ENCODE data around the gene MED29. TPM values are rescaled to one million over a fixed set of nuclear protein-coding genes. Genes with fewer than 3 reads are reported as not detected.

MED29 gene
- total and polyA plus RNA-seq, 3 experiments from 2014 or later: 39.3 to 56.8 (median 39.6) TPM

DNA sequence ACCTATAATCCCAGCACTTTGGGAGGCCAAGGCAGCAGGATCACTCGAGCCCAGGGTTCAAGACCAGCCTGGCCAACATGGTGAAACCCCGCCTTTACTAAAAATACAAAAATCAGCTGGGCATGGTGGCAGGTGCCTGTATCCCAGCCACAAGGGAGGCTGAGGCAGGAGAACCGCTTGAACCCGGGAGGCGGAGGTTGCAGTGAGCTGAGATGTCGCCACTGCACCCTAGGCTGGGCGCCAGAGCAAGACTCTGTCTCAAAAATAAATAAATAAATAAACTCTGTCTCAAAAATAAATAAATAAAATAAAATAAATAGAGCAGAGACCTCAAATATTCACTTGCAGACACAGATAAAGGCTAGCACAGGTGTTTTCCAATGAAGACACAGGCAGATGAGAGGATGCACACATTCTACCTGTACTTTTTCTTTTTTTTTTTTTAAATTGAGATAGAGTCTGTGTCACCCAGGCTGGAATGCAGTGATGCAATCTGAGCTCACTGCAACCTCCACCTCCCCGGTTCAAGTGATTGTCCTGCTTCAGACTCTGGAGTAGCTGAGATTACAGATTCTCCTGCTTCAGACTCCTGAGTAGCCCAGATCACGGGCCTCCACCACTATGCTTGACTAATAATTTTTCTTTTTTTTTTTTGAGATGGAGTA lies 47.2 kb downstream of the MED29 start:
- H3K27me3 ChIP-seq (ENCODE audit: insufficient read depth, low read length, poor library complexity, severe bottlenecking): no peaks in the 10 kb centered on the region
- H3K36me3 ChIP-seq (ENCODE audit: insufficient read depth, low read length): peaks cover 15% of the 10 kb centered on the region
- peaks cover 6 to 24% (median 9%) of the 10 kb centered on the region in 3 donors for H3K36me3 Mint-ChIP-seq
- DNase-seq: no peak
- H3K4me3 ChIP-seq (ENCODE audit: low read length): no peak overlapping the region
- H3K27ac ChIP-seq (ENCODE audit: low read depth, low read length): no peak overlapping the region
- peaks cover 28% of the 10 kb centered on the region for H3K4me1 ChIP-seq (ENCODE audit: insufficient read depth, low read length)
- H3K4me3 Mint-ChIP-seq: peak overlapping the region in 1 of 7 donors; percentile 24
- POLR2A ChIA-PET: no interaction called here
- H3K9me3 Mint-ChIP-seq: peaks cover 0 to 2% (median 0%) of the 10 kb centered on the region in 5 donors
- no peaks in the 10 kb centered on the region for H3K9me3 ChIP-seq (ENCODE audit: low read length)
- CTCF ChIA-PET: no interaction called here
- H3K27ac Mint-ChIP-seq: no peak overlapping the region
- H3K4me1 Mint-ChIP-seq: peaks cover 30 to 40% (median 32%) of the 10 kb centered on the region in 3 donors
- H3K27me3 Mint-ChIP-seq: peaks cover 0 to 8% of the 10 kb centered on the region in 2 donors

DNA sequence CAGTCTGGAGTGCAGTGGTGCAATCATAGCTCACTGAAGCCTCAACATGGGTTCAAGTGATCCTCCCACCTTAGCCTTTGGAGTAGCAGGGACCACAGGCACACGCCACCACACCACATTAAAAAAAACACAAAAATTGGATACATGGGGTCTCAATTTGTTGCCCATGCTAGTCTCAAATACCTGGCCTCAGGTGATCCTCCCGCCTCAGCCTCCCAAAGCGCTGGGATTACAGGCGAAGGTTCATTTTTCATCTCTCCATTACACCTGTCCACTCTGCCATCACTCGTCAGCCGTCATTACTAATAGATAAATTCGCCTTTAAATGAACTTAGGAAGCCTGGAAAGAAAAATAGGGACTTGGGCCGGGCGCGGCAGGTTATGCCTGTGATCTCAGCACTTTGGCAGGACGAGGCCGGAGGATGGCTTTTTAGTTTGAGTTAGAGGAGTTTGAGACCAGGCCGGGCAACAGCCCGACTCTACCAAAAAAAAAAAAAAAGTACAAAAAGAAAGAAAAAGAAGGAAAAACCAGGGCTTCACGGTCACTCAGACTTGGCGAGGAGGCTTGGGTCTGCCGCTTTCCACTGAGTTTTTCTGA lies 53.5 kb downstream of the MED29 start:
- ChIA-PET CTCF (interaction anchor here (0.7 to 2.3 kb wide), 4 partner anchors 9 to 229 kb away, joined by 3 to 9 read pairs (median 3); partner anchors contain the start of gene RPS16), POLR2A (interaction anchor here (0.5 to 3.2 kb wide), 14 partner anchors 7 to 154 kb away, joined by 3 to 82 read pairs (median 4); partner anchors contain the start of genes EID2B, MED29, PAF1 and RPS16)
- Mint-ChIP-seq H3K4me3 (peak overlapping the region; percentile 93 to 100 (median 99)), H3K4me1 (peaks cover 47 to 56% (median 52%) of the 10 kb centered on the region in 3 donors), H3K9me3 (no peaks in the 10 kb centered on the region), H3K36me3 (peaks cover 0 to 38% (median 3%) of the 10 kb centered on the region in 3 donors), H3K27me3 (peaks cover 0 to 2% of the 10 kb centered on the region in 2 donors), H3K27ac (peak overlapping the region; percentile 93 to 100 (median 100))
- Histone ChIP-seq H3K27me3 (ENCODE audit: insufficient read depth, low read length, poor library complexity, severe bottlenecking) (no peaks in the 10 kb centered on the region), H3K9me3 (ENCODE audit: low read length) (no peaks in the 10 kb centered on the region), H3K36me3 (ENCODE audit: insufficient read depth, low read length) (peaks cover 5% of the 10 kb centered on the region), H3K4me3 (ENCODE audit: low read length) (peak overlapping the region; percentile 89), H3K27ac (ENCODE audit: low read depth, low read length) (peak overlapping the region; percentile 95), H3K4me1 (ENCODE audit: insufficient read depth, low read length) (peaks cover 40% of the 10 kb centered on the region)
- no peak for DNase-seq

DNA sequence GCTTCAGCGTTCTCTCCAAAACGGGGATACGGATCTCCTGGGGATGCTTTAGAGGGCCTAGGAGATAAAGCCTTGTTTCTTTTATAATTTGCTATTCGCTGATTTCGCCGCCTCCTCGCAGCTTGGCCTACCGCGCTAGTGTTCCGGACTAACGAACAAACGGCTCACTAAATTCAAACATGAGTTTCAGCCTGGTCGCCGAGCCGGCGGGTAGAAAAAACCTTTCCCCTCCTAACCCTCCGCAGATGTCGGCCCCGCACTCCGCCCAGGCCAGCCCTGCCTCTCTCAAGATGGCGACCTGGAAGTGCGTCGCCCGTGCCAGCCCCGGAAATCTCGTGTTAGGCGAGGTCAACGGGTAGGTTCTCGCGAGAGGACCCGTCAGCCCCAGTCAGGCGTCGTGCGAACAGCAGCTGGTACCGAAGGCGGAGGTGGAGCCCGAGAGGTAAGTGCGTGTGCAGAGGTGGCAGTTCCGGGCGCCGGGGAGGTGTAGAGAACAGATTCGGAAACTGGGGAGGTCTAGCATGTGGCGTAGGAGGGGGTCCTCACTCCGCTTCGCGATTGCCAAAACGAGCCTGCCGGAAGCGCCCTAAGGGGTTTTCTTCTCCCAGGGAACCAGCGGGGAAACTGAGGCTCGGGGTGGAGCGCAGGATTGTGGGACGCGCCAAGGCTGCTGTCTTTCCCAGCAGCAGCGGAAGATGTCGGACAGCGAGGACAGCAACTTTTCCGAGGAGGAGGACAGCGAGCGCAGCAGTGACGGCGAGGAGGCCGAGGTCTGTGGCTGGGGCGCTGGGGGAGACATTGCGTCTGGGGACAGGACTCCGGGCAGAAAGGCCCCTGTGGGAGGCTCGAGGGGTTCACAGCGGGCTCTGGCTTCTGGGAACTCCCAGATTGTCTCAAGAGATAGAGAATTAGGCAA lies 54.3 kb downstream of the MED29 start, which contains the start of gene SUPT5H:
TSS of gene SUPT5H (plus strand) at position 387 of the 916 bp plus-strand sequence. CDS start at position 696, 309 bp downstream.
- Mint-ChIP-seq H3K4me1 (peaks cover 50 to 59% (median 59%) of the 10 kb centered on the region in 3 donors), H3K4me3 (peak within 1 kb of the TSS; percentile 93 to 100 (median 99)), H3K36me3 (peaks cover 0 to 40% (median 3%) of the 10 kb centered on the region in 3 donors), H3K9me3 (no peaks in the 10 kb centered on the region), H3K27ac (peak within 1 kb of the TSS; percentile 93 to 100 (median 100)), H3K27me3 (no peaks in the 10 kb centered on the region)
- Histone ChIP-seq H3K36me3 (ENCODE audit: insufficient read depth, low read length) (peaks cover 5% of the 10 kb centered on the region), H3K9me3 (ENCODE audit: low read length) (no peaks in the 10 kb centered on the region), H3K4me1 (ENCODE audit: insufficient read depth, low read length) (peaks cover 47% of the 10 kb centered on the region), H3K4me3 (ENCODE audit: low read length) (peak within 1 kb of the TSS; percentile 89), H3K27me3 (ENCODE audit: insufficient read depth, low read length, poor library complexity, severe bottlenecking) (no peaks in the 10 kb centered on the region), H3K27ac (ENCODE audit: low read depth, low read length) (peak within 1 kb of the TSS; percentile 95)
- peak; percentile 97 to 99 (median 98) for DNase-seq
- ChIA-PET CTCF (interaction anchor here (0.7 to 2.3 kb wide), 6 partner anchors 10 to 229 kb away, joined by 3 to 9 read pairs (median 3); partner anchors contain the start of gene RPS16), POLR2A (interaction anchor here (0.5 to 3.2 kb wide), 14 partner anchors 8 to 155 kb away, joined by 3 to 82 read pairs (median 4); partner anchors contain the start of genes EID2B, MED29, PAF1 and RPS16)

DNA sequence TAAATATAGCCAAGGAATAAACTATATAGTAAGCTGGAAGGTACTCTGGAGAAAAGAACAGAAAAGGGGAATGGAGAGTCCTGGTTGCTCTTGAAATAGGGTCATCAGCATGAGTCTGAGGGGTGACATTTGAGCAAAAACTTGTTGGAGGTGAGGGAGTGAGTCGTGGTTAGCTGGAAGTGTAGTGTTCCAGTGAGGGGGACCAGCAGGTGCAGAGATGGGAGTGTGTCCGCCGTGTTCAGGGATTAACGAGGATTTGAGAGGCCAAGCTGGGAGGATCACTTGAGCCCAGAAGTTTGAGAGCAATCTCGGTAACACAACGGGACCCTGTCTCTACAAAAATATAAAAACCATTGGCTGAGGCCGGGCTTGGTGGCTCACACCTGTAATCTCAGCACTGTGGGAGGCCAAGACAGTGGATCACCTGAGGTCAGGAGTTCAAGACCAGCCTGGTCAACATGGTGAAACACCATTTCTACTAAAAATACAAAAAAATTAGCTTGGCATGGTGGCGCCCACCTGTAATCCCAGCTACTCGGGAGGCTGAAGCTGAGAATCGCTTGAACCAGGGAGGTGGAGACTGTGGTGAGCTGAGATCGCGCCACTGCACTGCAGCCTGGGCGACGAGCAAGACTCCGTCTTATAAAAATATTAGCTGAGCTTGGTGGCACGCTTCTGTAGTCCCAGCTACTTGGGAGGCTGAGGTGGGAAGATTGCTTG lies 55.3 kb downstream of the MED29 start:
- H3K27ac Mint-ChIP-seq: peak overlapping the region; percentile 93 to 100 (median 100)
- peak overlapping the region; percentile 93 to 100 (median 99) for H3K4me3 Mint-ChIP-seq
- Histone ChIP-seq H3K27me3 (ENCODE audit: insufficient read depth, low read length, poor library complexity, severe bottlenecking) (no peaks in the 10 kb centered on the region), H3K36me3 (ENCODE audit: insufficient read depth, low read length) (peaks cover 5% of the 10 kb centered on the region), H3K27ac (ENCODE audit: low read depth, low read length) (peak overlapping the region; percentile 95), H3K4me1 (ENCODE audit: insufficient read depth, low read length) (peaks cover 51% of the 10 kb centered on the region), H3K9me3 (ENCODE audit: low read length) (no peaks in the 10 kb centered on the region), H3K4me3 (ENCODE audit: low read length) (peak overlapping the region; percentile 89)
- CTCF ChIA-PET: interaction anchor here (1.0 to 2.3 kb wide), 3 partner anchors 21 to 56 kb away, joined by 3 to 6 read pairs (median 3); no protein-coding TSS in a partner anchor
- no peaks in the 10 kb centered on the region for H3K27me3 Mint-ChIP-seq
- H3K36me3 Mint-ChIP-seq: peaks cover 0 to 46% (median 3%) of the 10 kb centered on the region in 3 donors
- no peaks in the 10 kb centered on the region for H3K9me3 Mint-ChIP-seq
- POLR2A ChIA-PET: interaction anchor here (0.5 to 3.2 kb wide), 8 partner anchors 11 to 1182 kb away, joined by 3 to 82 read pairs (median 6); partner anchors contain the start of genes MED29, PAF1, RPS16 and SPINT2
- no peak for DNase-seq
- peaks cover 56 to 66% (median 65%) of the 10 kb centered on the region in 3 donors for H3K4me1 Mint-ChIP-seq

DNA sequence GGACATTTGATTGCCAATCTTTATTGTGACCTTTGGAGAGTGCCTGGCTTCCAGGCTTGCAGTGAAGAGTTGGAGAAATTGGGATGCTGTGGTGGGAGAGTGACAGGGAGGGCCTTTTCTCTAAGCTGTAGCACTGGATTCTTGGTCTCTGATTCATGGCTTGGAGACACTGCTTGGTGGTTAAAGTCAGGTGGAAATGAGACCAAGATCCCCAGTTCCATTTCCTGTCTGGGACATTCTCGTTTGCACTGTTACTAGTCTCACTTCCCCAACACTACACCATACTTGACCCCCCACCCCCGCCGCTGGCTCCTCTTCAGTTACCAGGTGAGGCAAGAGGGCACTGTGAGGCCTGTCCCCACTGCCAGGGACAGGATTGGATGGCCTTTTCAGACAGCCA lies 57.1 kb downstream of the MED29 start:
- Mint-ChIP-seq H3K27ac (peak overlapping the region; percentile 70 to 100 (median 91)), H3K4me3 (peak overlapping the region; percentile 67 to 100 (median 99)), H3K9me3 (no peaks in the 10 kb centered on the region), H3K36me3 (peaks cover 0 to 62% (median 14%) of the 10 kb centered on the region in 3 donors), H3K4me1 (peaks cover 71 to 81% (median 80%) of the 10 kb centered on the region in 3 donors), H3K27me3 (no peaks in the 10 kb centered on the region)
- Histone ChIP-seq H3K9me3 (ENCODE audit: low read length) (no peaks in the 10 kb centered on the region), H3K27me3 (ENCODE audit: insufficient read depth, low read length, poor library complexity, severe bottlenecking) (no peaks in the 10 kb centered on the region), H3K36me3 (ENCODE audit: insufficient read depth, low read length) (peaks cover 5% of the 10 kb centered on the region), H3K27ac (ENCODE audit: low read depth, low read length) (no peak overlapping the region), H3K4me1 (ENCODE audit: insufficient read depth, low read length) (peaks cover 51% of the 10 kb centered on the region), H3K4me3 (ENCODE audit: low read length) (peak overlapping the region; percentile 12)
- CTCF ChIA-PET: interaction anchor here (2.3 kb wide), 1 partner anchor 54 kb away, joined by 6 read pairs; no protein-coding TSS in a partner anchor
- POLR2A ChIA-PET: interaction anchor here (0.6 kb wide), 1 partner anchor 84 kb away, joined by 3 read pairs; the partner anchor contains the start of gene EID2B
- DNase-seq: no peak

DNA sequence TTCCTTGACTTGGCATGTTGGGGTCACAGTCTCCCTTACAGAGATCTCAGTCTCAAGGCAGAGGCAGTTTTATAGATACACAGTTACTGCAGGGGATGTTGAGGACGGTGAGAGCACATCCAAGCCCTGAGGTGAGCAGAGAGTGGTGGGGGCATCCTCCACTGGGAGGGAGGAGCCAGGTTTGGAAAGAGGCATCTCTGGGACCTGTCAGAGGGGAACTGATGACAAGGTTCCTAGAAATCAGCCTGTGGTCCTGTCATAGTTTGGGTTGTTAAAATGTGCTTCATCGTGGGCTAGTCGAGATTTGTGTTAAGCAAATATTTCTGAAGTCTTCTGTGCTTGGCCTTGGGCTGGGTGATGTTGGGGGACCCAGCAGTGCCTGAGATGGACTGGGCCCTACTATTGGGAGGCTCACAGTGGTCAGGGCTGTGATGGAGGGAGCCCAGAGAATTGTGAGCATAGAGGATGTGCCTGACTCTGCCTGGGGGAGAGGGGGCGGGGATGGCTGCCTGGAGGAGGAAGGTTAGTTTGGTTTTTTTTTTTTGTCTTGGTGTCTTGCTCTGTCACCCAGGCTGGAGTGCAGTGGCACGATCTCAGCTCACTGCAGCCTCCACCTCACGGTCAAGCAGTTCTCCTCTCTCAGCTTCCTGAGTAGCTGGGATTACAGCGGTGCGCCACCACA lies 58.1 kb downstream of the MED29 start:
- Histone ChIP-seq H3K4me1 (ENCODE audit: insufficient read depth, low read length) (peaks cover 51% of the 10 kb centered on the region), H3K27ac (ENCODE audit: low read depth, low read length) (no peak overlapping the region), H3K4me3 (ENCODE audit: low read length) (no peak overlapping the region), H3K9me3 (ENCODE audit: low read length) (no peaks in the 10 kb centered on the region), H3K36me3 (ENCODE audit: insufficient read depth, low read length) (peaks cover 5% of the 10 kb centered on the region), H3K27me3 (ENCODE audit: insufficient read depth, low read length, poor library complexity, severe bottlenecking) (no peaks in the 10 kb centered on the region)
- H3K9me3 Mint-ChIP-seq: no peaks in the 10 kb centered on the region
- H3K27me3 Mint-ChIP-seq: no peaks in the 10 kb centered on the region
- ChIA-PET POLR2A (no interaction called here), CTCF (no interaction called here)
- H3K36me3 Mint-ChIP-seq: peaks cover 0 to 71% (median 14%) of the 10 kb centered on the region in 3 donors
- peak overlapping the region; percentile 60 to 100 (median 72) for H3K4me3 Mint-ChIP-seq
- H3K27ac Mint-ChIP-seq: peak overlapping the region; percentile 82 to 100 (median 89)
- H3K4me1 Mint-ChIP-seq: peaks cover 71 to 88% (median 81%) of the 10 kb centered on the region in 3 donors
- no peak for DNase-seq

Measured in CD8-positive, alpha-beta memory T cell (primary cell).